AG04450 (cell line): ENCODE data around the gene UGT1A1. TPM values are rescaled to one million over a fixed set of nuclear protein-coding genes. Genes with fewer than 3 reads are reported as not detected.

Experiments
- CTCF ChIA-PET: fragments of 300-600, 350-600 bp; formaldehyde crosslinking; extraction: SDS; loops from one replicate; lab custom pipeline; 2022; ENCODE audit warnings: antibody characterized with exemption, inconsistent platforms; lab: Charles Lee
- POLR2A ChIA-PET: fragments of 350-600 bp; formaldehyde crosslinking; extraction: SDS; loops from one replicate; lab custom pipeline; 2021; ENCODE audit warnings: antibody characterized with exemption, inconsistent platforms; lab: Yijun Ruan, JAX
- DNase-seq: peaks from one replicate; pipeline ENCODE4 v3.0.0-alpha.2; 2011; ENCODE audit warnings: low read depth, low spot score
- H3K27ac ChIP-seq: one replicate; pipeline ENCODE4 v1.5.1; 2012; ENCODE audit warnings: low read depth, low read length, control low read depth
- H3K27me3 ChIP-seq: one replicate; pipeline ENCODE4 v1.6.0; 2012; ENCODE audit warnings: low read length; ENCODE audit not compliant: control insufficient read depth, insufficient read depth
- H3K4me3 ChIP-seq: 2 replicates; pipeline ENCODE4 v1.5.1; 2011; ENCODE audit warnings: mild to moderate bottlenecking, low read depth, low read length, control low read depth
- H3K9me3 ChIP-seq: 2 replicates; pipeline ENCODE4 v1.5.1; 2012; ENCODE audit warnings: low read length; ENCODE audit not compliant: control insufficient read depth, insufficient read depth
- polyA plus RNA-seq: library from polyadenylated mRNA; depleted of rRNA; stranded (reverse); fragments of >200 nt; gene quantifications from 2 replicates; pipeline ENCODE4 v1.2.3, GENCODE V29; 2011
- TF ChIP-seq, protein P1 (sequence below): IDR thresholded peaks from 2 replicates; pipeline ENCODE4 v1.5.1; 2011; ENCODE audit warnings: low read depth, low read length, control low read depth, inconsistent platforms

Gene UGT1A1
- polyA plus RNA-seq, 1 experiment: not detected

DNA sequence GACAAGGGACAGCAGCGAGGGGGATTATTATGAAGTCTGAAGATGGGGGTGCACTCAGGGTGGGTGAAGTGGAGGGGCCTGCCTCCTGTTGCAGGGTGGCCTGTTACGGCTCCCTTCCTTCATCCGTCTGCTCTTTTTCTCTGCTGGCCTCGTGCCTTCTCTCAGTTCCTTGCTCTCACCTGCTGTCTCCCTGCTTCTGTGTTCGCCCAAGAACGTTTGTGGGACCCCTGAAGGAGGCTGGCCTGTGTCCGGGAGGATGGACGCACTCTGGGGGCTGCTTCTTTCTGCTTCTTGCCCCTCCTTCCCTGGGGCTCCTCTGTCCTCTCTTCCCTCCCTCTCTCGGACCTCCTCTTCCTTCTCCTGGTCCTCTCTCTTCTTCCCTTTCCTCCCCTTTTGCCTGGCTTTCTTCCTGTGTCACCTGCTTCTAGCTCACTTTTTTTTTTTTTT is 31.8 kb downstream of the UGT1A1 start:
- Histone ChIP-seq H3K9me3 (peaks cover 5% of the 10 kb centered on the region; the same call in 1 of the 2 replicates), H3K27ac (no peak overlapping the region), H3K27me3 (peaks cover 6% of the 10 kb centered on the region), H3K4me3 (no peak overlapping the region)
- POLR2A ChIA-PET: no interaction called here
- CTCF ChIA-PET: no interaction called here
- DNase-seq: no peak
- TF ChIP-seq, protein P1, sequence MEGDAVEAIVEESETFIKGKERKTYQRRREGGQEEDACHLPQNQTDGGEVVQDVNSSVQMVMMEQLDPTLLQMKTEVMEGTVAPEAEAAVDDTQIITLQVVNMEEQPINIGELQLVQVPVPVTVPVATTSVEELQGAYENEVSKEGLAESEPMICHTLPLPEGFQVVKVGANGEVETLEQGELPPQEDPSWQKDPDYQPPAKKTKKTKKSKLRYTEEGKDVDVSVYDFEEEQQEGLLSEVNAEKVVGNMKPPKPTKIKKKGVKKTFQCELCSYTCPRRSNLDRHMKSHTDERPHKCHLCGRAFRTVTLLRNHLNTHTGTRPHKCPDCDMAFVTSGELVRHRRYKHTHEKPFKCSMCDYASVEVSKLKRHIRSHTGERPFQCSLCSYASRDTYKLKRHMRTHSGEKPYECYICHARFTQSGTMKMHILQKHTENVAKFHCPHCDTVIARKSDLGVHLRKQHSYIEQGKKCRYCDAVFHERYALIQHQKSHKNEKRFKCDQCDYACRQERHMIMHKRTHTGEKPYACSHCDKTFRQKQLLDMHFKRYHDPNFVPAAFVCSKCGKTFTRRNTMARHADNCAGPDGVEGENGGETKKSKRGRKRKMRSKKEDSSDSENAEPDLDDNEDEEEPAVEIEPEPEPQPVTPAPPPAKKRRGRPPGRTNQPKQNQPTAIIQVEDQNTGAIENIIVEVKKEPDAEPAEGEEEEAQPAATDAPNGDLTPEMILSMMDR: no peak

- POLR2A ChIA-PET: no interaction called here
- TF ChIP-seq, protein P1: no peak
Measured at GRCh38 chr2:233792720-233793119, 32.6 kb downstream of the UGT1A1 start.

DNA sequence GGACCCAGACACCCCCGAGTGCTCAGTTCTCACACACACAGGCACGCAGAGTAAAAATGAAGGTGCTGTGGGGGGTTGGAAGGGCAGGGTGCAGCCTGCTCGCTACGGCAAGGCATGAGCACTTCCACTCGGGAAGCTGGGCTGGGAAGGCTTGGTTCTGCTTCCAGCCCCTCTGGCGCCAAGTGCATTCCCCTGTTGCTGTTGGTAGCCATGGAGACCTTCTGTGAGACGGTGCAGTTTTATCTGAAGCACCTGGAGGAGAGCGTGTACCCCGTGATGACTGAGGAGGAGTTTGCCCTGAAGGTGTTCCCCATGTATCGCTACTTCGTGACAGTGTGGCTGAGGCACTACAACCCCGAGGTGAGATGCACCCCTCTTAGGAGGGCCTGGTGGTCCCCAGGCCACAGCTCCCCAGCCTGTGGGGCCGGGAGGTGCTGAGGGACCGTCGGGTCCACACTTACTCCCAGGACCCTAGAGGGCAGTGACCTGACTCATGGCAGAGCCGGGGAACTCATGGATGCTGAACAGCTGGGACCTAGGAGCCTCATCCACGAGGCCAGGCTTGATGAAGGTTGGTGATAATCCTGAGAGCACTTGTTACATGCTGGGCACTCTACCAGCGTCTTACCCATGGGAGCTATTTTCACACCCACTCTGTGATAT is 33.5 kb downstream of the UGT1A1 start:
- CTCF ChIA-PET: no interaction called here
- Histone ChIP-seq H3K9me3 (peaks cover 5% of the 10 kb centered on the region; the same call in 1 of the 2 replicates), H3K27me3 (peaks cover 10% of the 10 kb centered on the region), H3K4me3 (no peak overlapping the region), H3K27ac (no peak overlapping the region)
- TF ChIP-seq, protein P1: no peak
- POLR2A ChIA-PET: no interaction called here
- no peak for DNase-seq

More at GRCh38 chr2:233792720-233793119, 32.6 kb downstream of the UGT1A1 start:
- no peak overlapping the region for H3K4me3 ChIP-seq
- no peak for DNase-seq
- H3K27ac ChIP-seq: no peak overlapping the region
- CTCF ChIA-PET: no interaction called here
- peaks cover 5% of the 10 kb centered on the region; the same call in 1 of the 2 replicates for H3K9me3 ChIP-seq
- H3K27me3 ChIP-seq: peaks cover 6% of the 10 kb centered on the region

DNA sequence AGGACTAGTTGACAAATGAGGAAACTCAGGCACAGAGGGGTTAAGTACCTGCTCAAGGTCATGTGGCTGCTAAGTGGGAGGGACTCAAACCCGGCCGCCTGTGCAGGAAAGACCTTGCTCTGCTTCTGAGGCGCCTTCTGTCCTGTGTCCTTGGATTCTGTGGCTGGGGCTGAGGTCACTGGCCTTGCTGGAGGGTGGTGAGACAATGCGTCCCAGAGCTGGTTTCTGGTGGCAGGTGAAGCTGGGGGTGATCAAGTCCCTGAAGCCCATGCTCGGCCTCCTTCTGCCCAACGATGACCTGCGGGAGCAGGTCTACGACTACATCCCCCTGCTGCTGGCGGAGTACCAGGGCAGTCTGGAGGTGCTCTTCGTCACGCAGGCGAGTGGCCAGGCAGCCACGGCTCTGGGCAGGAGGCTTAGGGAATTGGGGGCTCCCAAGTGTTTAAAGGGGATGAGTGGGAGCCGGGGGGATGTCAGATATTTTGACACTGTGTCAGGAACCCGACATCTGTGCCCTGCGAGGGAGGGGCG is 34.1 kb downstream of the UGT1A1 start:
- TF ChIP-seq, protein P1: no peak
- Histone ChIP-seq H3K4me3 (no peak overlapping the region), H3K27ac (no peak overlapping the region), H3K9me3 (peaks cover 5% of the 10 kb centered on the region; the same call in 1 of the 2 replicates), H3K27me3 (peaks cover 13% of the 10 kb centered on the region)
- DNase-seq: no peak
- POLR2A ChIA-PET: no interaction called here
- CTCF ChIA-PET: no interaction called here

GRCh38 chr2:233795735-233796171 is 35.7 kb downstream of the UGT1A1 start:
- Histone ChIP-seq H3K27me3 (peaks cover 13% of the 10 kb centered on the region), H3K9me3 (peaks cover 5% of the 10 kb centered on the region; the same call in 1 of the 2 replicates), H3K4me3 (no peak overlapping the region), H3K27ac (no peak overlapping the region)
- POLR2A ChIA-PET: no interaction called here
- TF ChIP-seq, protein P1: no peak
- DNase-seq: no peak
- CTCF ChIA-PET: no interaction called here
